ENCODE results near the gene MEIS3.

- TF ChIP-seq, protein P1, sequence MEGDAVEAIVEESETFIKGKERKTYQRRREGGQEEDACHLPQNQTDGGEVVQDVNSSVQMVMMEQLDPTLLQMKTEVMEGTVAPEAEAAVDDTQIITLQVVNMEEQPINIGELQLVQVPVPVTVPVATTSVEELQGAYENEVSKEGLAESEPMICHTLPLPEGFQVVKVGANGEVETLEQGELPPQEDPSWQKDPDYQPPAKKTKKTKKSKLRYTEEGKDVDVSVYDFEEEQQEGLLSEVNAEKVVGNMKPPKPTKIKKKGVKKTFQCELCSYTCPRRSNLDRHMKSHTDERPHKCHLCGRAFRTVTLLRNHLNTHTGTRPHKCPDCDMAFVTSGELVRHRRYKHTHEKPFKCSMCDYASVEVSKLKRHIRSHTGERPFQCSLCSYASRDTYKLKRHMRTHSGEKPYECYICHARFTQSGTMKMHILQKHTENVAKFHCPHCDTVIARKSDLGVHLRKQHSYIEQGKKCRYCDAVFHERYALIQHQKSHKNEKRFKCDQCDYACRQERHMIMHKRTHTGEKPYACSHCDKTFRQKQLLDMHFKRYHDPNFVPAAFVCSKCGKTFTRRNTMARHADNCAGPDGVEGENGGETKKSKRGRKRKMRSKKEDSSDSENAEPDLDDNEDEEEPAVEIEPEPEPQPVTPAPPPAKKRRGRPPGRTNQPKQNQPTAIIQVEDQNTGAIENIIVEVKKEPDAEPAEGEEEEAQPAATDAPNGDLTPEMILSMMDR (IDR thresholded peaks at IDR 0.05): no peak
- TF ChIP-seq EZH2phosphoT487 (IDR thresholded peaks at IDR 0.05; ENCODE audit: borderline replicate concordance, low read depth) (no peak), RCOR1 (IDR thresholded peaks at IDR 0.05; ENCODE audit: low read length) (no peak), EP300 (IDR thresholded peaks at IDR 0.05; ENCODE audit: borderline replicate concordance in 1 of 2, low read depth in 1 of 2, low read length in 1 of 2) (no peak)
- TF ChIP-seq, protein P2, sequence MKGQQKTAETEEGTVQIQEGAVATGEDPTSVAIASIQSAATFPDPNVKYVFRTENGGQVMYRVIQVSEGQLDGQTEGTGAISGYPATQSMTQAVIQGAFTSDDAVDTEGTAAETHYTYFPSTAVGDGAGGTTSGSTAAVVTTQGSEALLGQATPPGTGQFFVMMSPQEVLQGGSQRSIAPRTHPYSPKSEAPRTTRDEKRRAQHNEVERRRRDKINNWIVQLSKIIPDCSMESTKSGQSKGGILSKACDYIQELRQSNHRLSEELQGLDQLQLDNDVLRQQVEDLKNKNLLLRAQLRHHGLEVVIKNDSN (IDR thresholded peaks at IDR 0.05; ENCODE audit: borderline replicate concordance, low read depth): no peak
These were observed 37.6 kb upstream of the MEIS3 start for GRCh38 chr19:47456721-47457474.

Measured in SK-N-SH (cell line).